GM23338 (cell line): Measurements from ENCODE around the gene ATP5PD.

Experiments
- CTCF ChIP-seq, 2 experiments: fragments of 200-600 bp in 1 of 2; sonication (generic) in 1 of 2; conservative IDR thresholded peaks; 2 replicates each; pipeline versions ENCODE4 v1.5.1 to v1.6.1; 2016 to 2017; ENCODE audit warnings: antibody characterized with exemption in 2 of 2, low read depth in 2 of 2, mild to moderate bottlenecking in 2 of 2, moderate library complexity in 1 of 2
- EZH2 ChIP-seq: fragments of 200-600 bp; sonication (generic); IDR thresholded peaks from one replicate; pipeline ENCODE4 v1.8.0; 2017; ENCODE audit warnings: antibody characterized with exemption, mild to moderate bottlenecking, low read depth; ENCODE audit not compliant: unreplicated experiment
- JUNB ChIP-seq: IDR thresholded peaks from one replicate; pipeline ENCODE4 v1.6.1; 2016; ENCODE audit warnings: antibody characterized with exemption; ENCODE audit not compliant: unreplicated experiment
- NANOG ChIP-seq: IDR thresholded peaks from 2 replicates; pipeline ENCODE4 v1.6.1; 2016; ENCODE audit warnings: antibody characterized with exemption, borderline replicate concordance
- TF ChIP-seq, protein P1 (sequence below): IDR thresholded peaks from one replicate; pipeline ENCODE4 v1.6.1; 2018; ENCODE audit warnings: antibody characterized with exemption; ENCODE audit not compliant: unreplicated experiment

GRCh38 chr17:75063626-75064025 is 16.9 kb upstream of the ATP5PD start:
- TF ChIP-seq, protein P1, sequence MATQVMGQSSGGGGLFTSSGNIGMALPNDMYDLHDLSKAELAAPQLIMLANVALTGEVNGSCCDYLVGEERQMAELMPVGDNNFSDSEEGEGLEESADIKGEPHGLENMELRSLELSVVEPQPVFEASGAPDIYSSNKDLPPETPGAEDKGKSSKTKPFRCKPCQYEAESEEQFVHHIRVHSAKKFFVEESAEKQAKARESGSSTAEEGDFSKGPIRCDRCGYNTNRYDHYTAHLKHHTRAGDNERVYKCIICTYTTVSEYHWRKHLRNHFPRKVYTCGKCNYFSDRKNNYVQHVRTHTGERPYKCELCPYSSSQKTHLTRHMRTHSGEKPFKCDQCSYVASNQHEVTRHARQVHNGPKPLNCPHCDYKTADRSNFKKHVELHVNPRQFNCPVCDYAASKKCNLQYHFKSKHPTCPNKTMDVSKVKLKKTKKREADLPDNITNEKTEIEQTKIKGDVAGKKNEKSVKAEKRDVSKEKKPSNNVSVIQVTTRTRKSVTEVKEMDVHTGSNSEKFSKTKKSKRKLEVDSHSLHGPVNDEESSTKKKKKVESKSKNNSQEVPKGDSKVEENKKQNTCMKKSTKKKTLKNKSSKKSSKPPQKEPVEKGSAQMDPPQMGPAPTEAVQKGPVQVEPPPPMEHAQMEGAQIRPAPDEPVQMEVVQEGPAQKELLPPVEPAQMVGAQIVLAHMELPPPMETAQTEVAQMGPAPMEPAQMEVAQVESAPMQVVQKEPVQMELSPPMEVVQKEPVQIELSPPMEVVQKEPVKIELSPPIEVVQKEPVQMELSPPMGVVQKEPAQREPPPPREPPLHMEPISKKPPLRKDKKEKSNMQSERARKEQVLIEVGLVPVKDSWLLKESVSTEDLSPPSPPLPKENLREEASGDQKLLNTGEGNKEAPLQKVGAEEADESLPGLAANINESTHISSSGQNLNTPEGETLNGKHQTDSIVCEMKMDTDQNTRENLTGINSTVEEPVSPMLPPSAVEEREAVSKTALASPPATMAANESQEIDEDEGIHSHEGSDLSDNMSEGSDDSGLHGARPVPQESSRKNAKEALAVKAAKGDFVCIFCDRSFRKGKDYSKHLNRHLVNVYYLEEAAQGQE, result no peak
- TF ChIP-seq CTCF (conservative IDR thresholded peaks at IDR 0.05; ENCODE audit: low read depth in 2 of 2) (no peak), NANOG (no peak), EZH2 (no peak), JUNB (no peak)
